Hepatocyte (in vitro differentiated cells): ENCODE data around the gene GPC3. TPM values are rescaled to one million over a fixed set of nuclear protein-coding genes. Genes with fewer than 3 reads are reported as not detected.
A peak's percentile ranks its signal among the peaks of the same experiment; 100 is the strongest.

Experiments
- DNase-seq: peaks from one replicate; pipeline ENCODE4 v3.0.0-alpha.2; 2016; ENCODE audit warnings: low spot score
- H2AFZ ChIP-seq: fragments of 200-600 bp; sonication (generic); 2 replicates; pipeline ENCODE4 v1.6.0; 2016; ENCODE audit warnings: antibody characterized with exemption, mild to moderate bottlenecking
- H3K27ac ChIP-seq: fragments of 200-600 bp; sonication (generic); 2 replicates; pipeline ENCODE4 v1.5.1; 2016; ENCODE audit warnings: mild to moderate bottlenecking
- H3K27me3 ChIP-seq: fragments of 200-600 bp; sonication (generic); 2 replicates; pipeline ENCODE4 v1.6.1; 2016
- H3K36me3 ChIP-seq: fragments of 200-600 bp; sonication (generic); replicated peaks from 2 replicates; pipeline ENCODE4 v1.5.1; 2016; ENCODE audit warnings: low read depth; ENCODE audit not compliant: insufficient read depth
- H3K4me1 ChIP-seq: fragments of 200-600 bp; sonication (generic); 2 replicates; pipeline ENCODE4 v1.5.1; 2016; ENCODE audit warnings: mild to moderate bottlenecking, moderate library complexity; ENCODE audit not compliant: insufficient read depth
- H3K4me2 ChIP-seq: fragments of 200-600 bp; sonication (generic); 2 replicates; pipeline ENCODE4 v1.6.0; 2016
- H3K4me3 ChIP-seq: fragments of 200-600 bp; sonication (generic); 2 replicates; pipeline ENCODE4 v1.5.1; 2016; ENCODE audit warnings: mild to moderate bottlenecking
- H3K79me2 ChIP-seq: fragments of 200-600 bp; sonication (generic); 2 replicates; pipeline ENCODE4 v1.6.0; 2017; ENCODE audit warnings: mild to moderate bottlenecking
- H3K9me2 ChIP-seq: fragments of 200-600 bp; sonication (generic); replicated peaks from 2 replicates; pipeline ENCODE4 v1.6.0; 2017; ENCODE audit warnings: mild to moderate bottlenecking; ENCODE audit not compliant: insufficient read depth
- H3K9me3 ChIP-seq: fragments of 200-600 bp; sonication (generic); 2 replicates; pipeline ENCODE4 v1.5.1; 2016; ENCODE audit warnings: low read depth, mild to moderate bottlenecking
- H4K20me1 ChIP-seq: fragments of 200-600 bp; sonication (generic); 2 replicates; pipeline ENCODE4 v1.6.0; 2016; ENCODE audit warnings: mild to moderate bottlenecking; ENCODE audit not compliant: insufficient read depth, poor library complexity, severe bottlenecking
- EZH2 ChIP-seq: fragments of 200-600 bp; sonication (generic); IDR thresholded peaks from 2 replicates; pipeline ENCODE4 v1.6.1; 2016; ENCODE audit warnings: antibody characterized with exemption, mild to moderate bottlenecking, borderline replicate concordance
- EZH2phosphoT487 ChIP-seq: fragments of 200-600 bp; sonication (generic); IDR thresholded peaks from one replicate; pipeline ENCODE4 v1.6.1; 2018; ENCODE audit warnings: antibody characterized with exemption, mild to moderate bottlenecking, low read depth, moderate library complexity; ENCODE audit not compliant: unreplicated experiment, severe bottlenecking
- WGBS: methylation state at CpG from one replicate; pipeline ENCODE4 v1.1.6; 2016; ENCODE audit warnings: low lambda C conversion rate; ENCODE audit errors: missing lambda C conversion rate; 5-methylcytosine and 5-hydroxymethylcytosine counted together
- polyA plus RNA-seq: library from polyadenylated mRNA; unstranded; fragments of >200 nt; fragmentation: Nextera tagmentation; extraction: Ambion mirVana; gene quantifications from 2 replicates; pipeline ENCODE4 v1.2.1, GENCODE V29; 2016
- total RNA-seq: library from RNA; depleted of rRNA; stranded (reverse); fragments of >200 nt; gene quantifications from 2 replicates; pipeline ENCODE4 v1.2.3, GENCODE V29; 2014
- TF ChIP-seq, protein P1 (sequence below): fragments of 200-600 bp; sonication (generic); IDR thresholded peaks from 2 replicates; pipeline ENCODE4 v1.5.1; 2016; ENCODE audit warnings: antibody characterized with exemption, mild to moderate bottlenecking; ENCODE audit not compliant: poor library complexity

GPC3 gene
- total and polyA plus RNA-seq, 2 experiments from 2014 or later, result 789 to 860 TPM

DNA sequence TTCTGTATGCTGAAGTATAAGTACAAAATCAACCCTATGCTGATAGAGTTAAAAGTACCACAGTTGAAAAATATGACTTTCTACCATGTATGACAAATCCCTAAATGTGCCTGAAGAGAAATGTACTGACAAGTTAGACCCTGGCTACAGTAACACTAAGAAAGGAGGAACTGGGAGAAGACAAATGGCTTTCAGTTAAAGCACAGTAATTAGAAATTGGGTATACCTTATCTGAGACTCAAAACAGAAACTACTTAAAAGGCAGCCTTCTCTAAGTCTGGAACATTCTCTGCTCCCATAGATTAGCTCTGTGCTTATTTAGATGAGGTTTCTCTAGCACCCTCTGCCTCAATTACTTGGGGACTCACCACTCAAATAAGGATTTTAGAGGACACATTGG, 189.1 kb downstream of the GPC3 start:
- TF ChIP-seq, protein P1, sequence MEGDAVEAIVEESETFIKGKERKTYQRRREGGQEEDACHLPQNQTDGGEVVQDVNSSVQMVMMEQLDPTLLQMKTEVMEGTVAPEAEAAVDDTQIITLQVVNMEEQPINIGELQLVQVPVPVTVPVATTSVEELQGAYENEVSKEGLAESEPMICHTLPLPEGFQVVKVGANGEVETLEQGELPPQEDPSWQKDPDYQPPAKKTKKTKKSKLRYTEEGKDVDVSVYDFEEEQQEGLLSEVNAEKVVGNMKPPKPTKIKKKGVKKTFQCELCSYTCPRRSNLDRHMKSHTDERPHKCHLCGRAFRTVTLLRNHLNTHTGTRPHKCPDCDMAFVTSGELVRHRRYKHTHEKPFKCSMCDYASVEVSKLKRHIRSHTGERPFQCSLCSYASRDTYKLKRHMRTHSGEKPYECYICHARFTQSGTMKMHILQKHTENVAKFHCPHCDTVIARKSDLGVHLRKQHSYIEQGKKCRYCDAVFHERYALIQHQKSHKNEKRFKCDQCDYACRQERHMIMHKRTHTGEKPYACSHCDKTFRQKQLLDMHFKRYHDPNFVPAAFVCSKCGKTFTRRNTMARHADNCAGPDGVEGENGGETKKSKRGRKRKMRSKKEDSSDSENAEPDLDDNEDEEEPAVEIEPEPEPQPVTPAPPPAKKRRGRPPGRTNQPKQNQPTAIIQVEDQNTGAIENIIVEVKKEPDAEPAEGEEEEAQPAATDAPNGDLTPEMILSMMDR, result no peak
- TF ChIP-seq EZH2phosphoT487, result no peak
- no peak for TF ChIP-seq EZH2
- peaks cover 6% of the 10 kb centered on the region for H3K79me2 ChIP-seq
- DNase-seq, result no peak

DNA sequence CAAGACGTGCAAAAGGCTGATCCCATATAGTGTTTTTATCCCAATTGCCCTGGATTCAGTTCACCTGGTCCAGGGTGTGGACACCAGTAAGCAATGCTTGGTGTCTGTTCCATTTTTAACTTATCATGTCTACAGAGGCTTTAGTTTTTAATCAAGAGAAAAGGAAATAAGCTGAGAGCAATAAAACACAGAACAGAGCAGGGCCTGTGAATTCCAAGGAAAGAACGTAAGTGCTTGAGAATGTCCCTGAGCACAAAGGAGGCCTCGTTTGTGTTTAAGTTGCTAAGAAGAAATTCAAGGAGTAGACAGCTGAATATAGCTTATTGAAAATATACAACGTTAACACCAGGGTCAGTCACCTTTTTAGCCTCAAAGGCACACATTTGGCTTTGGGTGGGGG, 191.3 kb downstream of the GPC3 start:
- Histone ChIP-seq H3K4me3 (no peak overlapping the region), H3K9me2 (no peaks in the 10 kb centered on the region), H4K20me1 (no peaks in the 10 kb centered on the region), H3K4me2 (peak overlapping the region; percentile 24), H3K27ac (peak overlapping the region; percentile 88), H3K4me1 (peaks cover 14% of the 10 kb centered on the region), H3K79me2 (peaks cover 4% of the 10 kb centered on the region), H3K9me3 (no peaks in the 10 kb centered on the region), H3K27me3 (no peaks in the 10 kb centered on the region), H3K36me3 (no peaks in the 10 kb centered on the region), H2AFZ (no peak overlapping the region)
- TF ChIP-seq EZH2, result no peak
- TF ChIP-seq EZH2phosphoT487, result no peak
- TF ChIP-seq, protein P1, result no peak
- peak; percentile 16 for DNase-seq
- 35% methylated on average over 4 of the region's 4 CpGs for WGBS

More for the DNA sequence above, 189.1 kb downstream of the GPC3 start:
- no peak overlapping the region for H2AFZ ChIP-seq
- H4K20me1 ChIP-seq, result no peaks in the 10 kb centered on the region
- no peaks in the 10 kb centered on the region for H3K27me3 ChIP-seq
- H3K4me1 ChIP-seq, result peaks cover 14% of the 10 kb centered on the region
- H3K4me2 ChIP-seq, result no peak overlapping the region
- H3K36me3 ChIP-seq, result no peaks in the 10 kb centered on the region
- H3K9me2 ChIP-seq, result no peaks in the 10 kb centered on the region
- no peaks in the 10 kb centered on the region for H3K9me3 ChIP-seq
- no peak overlapping the region for H3K27ac ChIP-seq
- H3K4me3 ChIP-seq, result no peak overlapping the region

DNA sequence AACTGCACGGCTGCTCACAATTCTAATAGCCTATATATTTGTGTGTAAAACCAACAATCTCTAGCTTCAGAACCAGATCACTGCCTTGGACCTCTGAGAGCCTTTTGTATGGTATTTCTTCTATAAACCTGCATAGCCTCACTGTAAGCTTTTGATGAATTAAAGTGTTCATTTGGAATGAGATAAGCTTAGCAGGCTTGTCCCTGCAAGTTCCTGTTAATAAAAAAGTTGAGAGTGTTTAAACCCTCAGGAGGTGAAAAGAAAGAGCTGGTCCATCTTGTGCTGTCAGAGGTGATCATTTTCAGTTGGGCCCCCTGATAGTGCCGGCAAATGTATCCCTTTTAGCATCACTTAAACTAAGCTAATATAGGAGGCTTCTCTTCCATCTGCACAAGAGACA, 191.8 kb downstream of the GPC3 start:
- Histone ChIP-seq H2AFZ (no peak overlapping the region), H3K27ac (peak overlapping the region; percentile 88), H3K9me3 (no peaks in the 10 kb centered on the region), H3K9me2 (no peaks in the 10 kb centered on the region), H3K4me2 (no peak overlapping the region), H3K4me3 (no peak overlapping the region), H3K36me3 (no peaks in the 10 kb centered on the region), H3K27me3 (no peaks in the 10 kb centered on the region), H4K20me1 (no peaks in the 10 kb centered on the region), H3K79me2 (peaks cover 4% of the 10 kb centered on the region), H3K4me1 (peaks cover 14% of the 10 kb centered on the region)
- WGBS, result 59% methylated on average over 2 of the region's 2 CpGs
- TF ChIP-seq, protein P1, result no peak
- TF ChIP-seq EZH2 (no peak), EZH2phosphoT487 (no peak)
- DNase-seq, result no peak
